ENCODE measurements around the gene PSMG1.

PSMG1 gene

DNA sequence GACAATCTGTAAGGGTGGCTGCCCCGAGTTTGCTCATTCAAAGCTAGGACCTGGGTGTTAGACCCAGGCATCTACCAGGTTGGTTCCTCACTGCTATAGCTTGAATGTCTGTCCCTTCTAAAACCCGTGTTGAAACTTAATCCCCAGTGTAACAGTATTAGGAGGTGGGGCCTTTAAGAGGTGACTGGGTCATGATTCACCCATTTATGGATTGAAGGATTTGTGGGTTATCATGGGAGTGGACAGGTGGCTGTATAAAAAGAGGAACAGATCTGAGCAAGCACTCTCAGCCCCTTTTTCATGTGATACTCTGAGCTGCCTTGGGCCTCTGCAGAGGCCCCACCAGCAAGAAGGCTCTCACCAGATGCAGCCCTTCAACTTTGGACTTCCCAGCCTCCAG, 29.4 kb downstream of the PSMG1 start:
- Histone ChIP-seq H3K4me2 (no peak overlapping the region), H3K4me3 (IDR thresholded peaks at IDR 0.05; ENCODE audit: insufficient read depth, low read depth, low read length) (no peak overlapping the region), H3K4me1 (ENCODE audit: low read depth, poor library complexity, severe bottlenecking) (no peaks in the 10 kb centered on the region), H3K9ac (no peak overlapping the region), H4K20me1 (ENCODE audit: insufficient read depth) (no peaks in the 10 kb centered on the region), H3K79me2 (ENCODE audit: insufficient read depth, low read depth) (no peaks in the 10 kb centered on the region), H3K27ac (no peak overlapping the region), H2AFZ (ENCODE audit: low read depth) (no peak overlapping the region), H3K36me3 (ENCODE audit: insufficient read depth) (no peaks in the 10 kb centered on the region), H3K27me3 (ENCODE audit: insufficient read depth, low read depth) (no peaks in the 10 kb centered on the region)
- TF ChIP-seq, protein P1, sequence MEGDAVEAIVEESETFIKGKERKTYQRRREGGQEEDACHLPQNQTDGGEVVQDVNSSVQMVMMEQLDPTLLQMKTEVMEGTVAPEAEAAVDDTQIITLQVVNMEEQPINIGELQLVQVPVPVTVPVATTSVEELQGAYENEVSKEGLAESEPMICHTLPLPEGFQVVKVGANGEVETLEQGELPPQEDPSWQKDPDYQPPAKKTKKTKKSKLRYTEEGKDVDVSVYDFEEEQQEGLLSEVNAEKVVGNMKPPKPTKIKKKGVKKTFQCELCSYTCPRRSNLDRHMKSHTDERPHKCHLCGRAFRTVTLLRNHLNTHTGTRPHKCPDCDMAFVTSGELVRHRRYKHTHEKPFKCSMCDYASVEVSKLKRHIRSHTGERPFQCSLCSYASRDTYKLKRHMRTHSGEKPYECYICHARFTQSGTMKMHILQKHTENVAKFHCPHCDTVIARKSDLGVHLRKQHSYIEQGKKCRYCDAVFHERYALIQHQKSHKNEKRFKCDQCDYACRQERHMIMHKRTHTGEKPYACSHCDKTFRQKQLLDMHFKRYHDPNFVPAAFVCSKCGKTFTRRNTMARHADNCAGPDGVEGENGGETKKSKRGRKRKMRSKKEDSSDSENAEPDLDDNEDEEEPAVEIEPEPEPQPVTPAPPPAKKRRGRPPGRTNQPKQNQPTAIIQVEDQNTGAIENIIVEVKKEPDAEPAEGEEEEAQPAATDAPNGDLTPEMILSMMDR (conservative IDR thresholded peaks at IDR 0.05; ENCODE audit: low read depth, low read length) = no peak

DNA sequence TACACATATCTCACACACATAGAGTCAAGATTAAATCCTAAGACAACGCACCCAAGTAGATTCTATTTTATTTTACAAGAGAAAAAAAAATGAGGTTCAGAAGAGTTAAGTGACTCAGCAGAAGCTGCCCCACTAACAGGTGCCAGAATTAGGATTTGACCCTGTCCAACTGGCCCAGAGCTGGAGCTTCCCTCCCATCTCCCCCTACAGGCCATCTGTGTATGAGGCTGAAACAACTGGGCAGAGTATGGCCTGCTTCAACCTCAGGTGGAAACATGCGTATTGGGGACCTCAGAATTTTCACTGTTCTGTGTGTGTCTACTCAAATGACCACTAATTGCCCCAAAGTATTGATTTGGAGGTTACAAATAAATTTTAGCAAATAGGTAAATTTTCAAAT, 29.9 kb downstream of the PSMG1 start:
- Histone ChIP-seq H4K20me1 (ENCODE audit: insufficient read depth) (no peaks in the 10 kb centered on the region), H3K4me2 (no peak overlapping the region), H3K4me3 (IDR thresholded peaks at IDR 0.05; ENCODE audit: insufficient read depth, low read depth, low read length) (no peak overlapping the region), H3K4me1 (ENCODE audit: low read depth, poor library complexity, severe bottlenecking) (no peaks in the 10 kb centered on the region), H3K9ac (no peak overlapping the region), H3K27ac (no peak overlapping the region), H3K27me3 (ENCODE audit: insufficient read depth, low read depth) (no peaks in the 10 kb centered on the region), H3K36me3 (ENCODE audit: insufficient read depth) (no peaks in the 10 kb centered on the region), H3K79me2 (ENCODE audit: insufficient read depth, low read depth) (no peaks in the 10 kb centered on the region), H2AFZ (ENCODE audit: low read depth) (no peak overlapping the region)
- TF ChIP-seq, protein P1 (conservative IDR thresholded peaks at IDR 0.05; ENCODE audit: low read depth, low read length) = peak; percentile 58

DNA sequence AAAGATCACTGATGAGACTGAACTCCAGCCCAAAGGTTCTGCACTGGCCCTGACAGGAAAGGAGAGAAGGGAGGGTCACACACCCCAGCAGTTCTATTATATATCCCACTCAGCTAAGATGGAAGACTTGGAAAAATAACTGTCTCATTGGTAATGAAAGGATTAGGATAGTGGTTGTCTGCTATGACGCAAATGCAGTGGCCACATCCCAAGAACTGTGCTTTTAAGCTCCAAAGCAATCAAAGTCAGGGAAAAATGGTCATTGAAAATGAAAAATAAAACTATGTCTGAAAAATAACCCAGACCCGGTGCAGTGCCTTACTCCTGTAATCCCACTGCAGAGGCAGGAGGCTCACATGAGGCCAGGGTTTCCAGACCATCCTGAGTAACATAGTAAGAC, 31.0 kb downstream of the PSMG1 start:
- H3K36me3 ChIP-seq (ENCODE audit: insufficient read depth) = no peaks in the 10 kb centered on the region
- H3K79me2 ChIP-seq (ENCODE audit: insufficient read depth, low read depth) = no peaks in the 10 kb centered on the region
- TF ChIP-seq, protein P1 (conservative IDR thresholded peaks at IDR 0.05; ENCODE audit: low read depth, low read length) = no peak
- H3K4me2 ChIP-seq = no peak overlapping the region
- no peaks in the 10 kb centered on the region for H3K4me1 ChIP-seq (ENCODE audit: low read depth, poor library complexity, severe bottlenecking)
- no peak overlapping the region for H3K4me3 ChIP-seq (IDR thresholded peaks at IDR 0.05; ENCODE audit: insufficient read depth, low read depth, low read length)
- no peaks in the 10 kb centered on the region for H3K27me3 ChIP-seq (ENCODE audit: insufficient read depth, low read depth)
- no peaks in the 10 kb centered on the region for H4K20me1 ChIP-seq (ENCODE audit: insufficient read depth)
- no peak overlapping the region for H3K27ac ChIP-seq
- H2AFZ ChIP-seq (ENCODE audit: low read depth) = no peak overlapping the region
- no peak overlapping the region for H3K9ac ChIP-seq

DNA sequence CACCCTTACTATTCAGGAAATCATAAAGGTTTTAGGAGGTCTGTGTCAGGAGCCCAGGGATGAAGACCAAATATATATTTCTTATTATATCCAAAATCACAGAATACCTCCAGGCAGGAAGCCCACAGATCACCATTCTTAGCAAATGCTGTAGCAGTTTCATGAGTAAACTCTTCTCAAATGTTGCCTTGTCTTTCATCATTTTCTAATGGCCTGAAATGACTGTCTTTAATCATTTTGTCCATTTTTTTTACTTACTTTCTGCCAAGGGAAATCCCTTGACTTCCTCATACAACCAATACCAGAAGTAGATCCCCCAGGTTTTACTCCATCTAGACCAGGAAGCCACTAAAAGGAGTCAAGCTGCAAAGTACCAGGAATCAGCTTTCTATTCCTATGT, 32.4 kb downstream of the PSMG1 start:
- Histone ChIP-seq H2AFZ (ENCODE audit: low read depth) (no peak overlapping the region), H3K27me3 (ENCODE audit: insufficient read depth, low read depth) (no peaks in the 10 kb centered on the region), H3K4me3 (IDR thresholded peaks at IDR 0.05; ENCODE audit: insufficient read depth, low read depth, low read length) (no peak overlapping the region), H3K9ac (no peak overlapping the region), H4K20me1 (ENCODE audit: insufficient read depth) (no peaks in the 10 kb centered on the region), H3K27ac (no peak overlapping the region), H3K4me1 (ENCODE audit: low read depth, poor library complexity, severe bottlenecking) (no peaks in the 10 kb centered on the region), H3K4me2 (no peak overlapping the region), H3K36me3 (ENCODE audit: insufficient read depth) (no peaks in the 10 kb centered on the region), H3K79me2 (ENCODE audit: insufficient read depth, low read depth) (no peaks in the 10 kb centered on the region)
- TF ChIP-seq, protein P1 (conservative IDR thresholded peaks at IDR 0.05; ENCODE audit: low read depth, low read length) = no peak

Measured in KMS-11 (cell line).